Liver (tissue), 9 donors: ENCODE results near the gene TTC3. TPM values are rescaled to one million over a fixed set of nuclear protein-coding genes. Genes with fewer than 3 reads are reported as not detected.
"Not testable (repeated sequence)": the region's sequence is repeated elsewhere in the genome, so short reads cannot be mapped to it uniquely, and the experiment has no call there.

Source experiments
- DNase-seq: peaks from one replicate; pipeline ENCODE4 v3.0.0-alpha.2; 2017; ENCODE audit warnings: low spot score
- H3K27ac ChIP-seq, 2 donors: one replicate each; pipeline ENCODE4 v1.7.0; 2013; ENCODE audit warnings: inconsistent platforms in 2 of 2, low read length in 2 of 2, control low read depth in 1 of 2, low read depth in 1 of 2, mild to moderate bottlenecking in 1 of 2
- H3K27me3 ChIP-seq, 4 donors: one replicate each; pipeline versions ENCODE4 v1.6.1 to v1.7.0; 2013; ENCODE audit warnings: low read length in 3 of 4, inconsistent platforms in 1 of 4, mild to moderate bottlenecking in 1 of 4, moderate library complexity in 1 of 4; ENCODE audit not compliant: control insufficient read depth in 4 of 4, insufficient read depth in 4 of 4
- H3K36me3 ChIP-seq, 4 donors: one replicate each; pipeline versions ENCODE4 v1.6.1 to v1.7.0; 2013; ENCODE audit warnings: low read length in 3 of 4, mild to moderate bottlenecking in 3 of 4, low read depth in 1 of 4, moderate library complexity in 1 of 4; ENCODE audit not compliant: control insufficient read depth in 4 of 4, insufficient read depth in 3 of 4
- H3K4me1 ChIP-seq, 4 donors: one replicate each; pipeline versions ENCODE4 v1.6.1 to v1.7.0; 2013; ENCODE audit warnings: low read length in 3 of 4, mild to moderate bottlenecking in 3 of 4, moderate library complexity in 1 of 4; ENCODE audit not compliant: control insufficient read depth in 4 of 4, insufficient read depth in 4 of 4
- H3K4me3 ChIP-seq, 3 donors: one replicate each; pipeline versions ENCODE4 v1.6.1 to v1.7.0; 2013; ENCODE audit warnings: low read length in 3 of 3, control low read depth in 1 of 3, low read depth in 1 of 3, mild to moderate bottlenecking in 1 of 3
- H3K9ac ChIP-seq, 2 donors: one replicate each; pipeline ENCODE4 v1.7.0; 2013; ENCODE audit warnings: low read length in 2 of 2, mild to moderate bottlenecking in 2 of 2, moderate library complexity in 2 of 2, control low read depth in 1 of 2, low read depth in 1 of 2
- H3K9me3 ChIP-seq, 4 donors: one replicate each; pipeline versions ENCODE4 v1.6.1 to v1.7.0; 2013; ENCODE audit warnings: low read length in 3 of 4; ENCODE audit not compliant: control insufficient read depth in 4 of 4
- ATF3 ChIP-seq: IDR thresholded peaks from 2 replicates; pipeline ENCODE4 v1.6.1; 2016; ENCODE audit warnings: antibody characterized with exemption
- CTCF ChIP-seq: fragments of 150-350 bp; IDR thresholded peaks from 2 replicates; pipeline ENCODE4 v1.5.1; 2017; ENCODE audit warnings: improper control_type of control experiment, low read depth, low read length; ENCODE audit not compliant: missing input control
- EGR1 ChIP-seq, 2 donors: IDR thresholded peaks; 2 replicates each; pipeline ENCODE4 v1.6.1; 2016 to 2018; ENCODE audit warnings: antibody characterized with exemption in 2 of 2, low read depth in 2 of 2
- FOXA1 ChIP-seq: IDR thresholded peaks from 2 replicates; pipeline ENCODE4 v1.6.1; 2016; ENCODE audit warnings: antibody characterized with exemption
- FOXA2 ChIP-seq: IDR thresholded peaks from 2 replicates; pipeline ENCODE4 v1.6.1; 2016; ENCODE audit warnings: antibody characterized with exemption
- GABPA ChIP-seq, 2 donors: IDR thresholded peaks in 1 of 2; conservative IDR thresholded peaks in 1 of 2; 2 replicates each; pipeline ENCODE4 v1.6.1; 2016; ENCODE audit warnings: antibody characterized with exemption in 2 of 2, mild to moderate bottlenecking in 1 of 2, moderate library complexity in 1 of 2
- HNF4A ChIP-seq, 2 donors: conservative IDR thresholded peaks; 2 replicates each; pipeline ENCODE4 v1.6.1; 2016; ENCODE audit warnings: antibody characterized with exemption in 2 of 2, mild to moderate bottlenecking in 2 of 2
- HNF4G ChIP-seq: IDR thresholded peaks from 2 replicates; pipeline ENCODE4 v1.6.1; 2016; ENCODE audit warnings: antibody characterized with exemption
- JUND ChIP-seq, 2 donors: IDR thresholded peaks; 2 replicates each; pipeline ENCODE4 v1.6.1; 2016; ENCODE audit warnings: antibody characterized with exemption in 2 of 2
- MAX ChIP-seq: IDR thresholded peaks from 2 replicates; pipeline ENCODE4 v1.6.1; 2016; ENCODE audit warnings: antibody characterized with exemption
- NR2F2 ChIP-seq: IDR thresholded peaks from 2 replicates; pipeline ENCODE4 v1.6.1; 2016; ENCODE audit warnings: antibody characterized with exemption
- RAD21 ChIP-seq, 2 donors: IDR thresholded peaks; 2 replicates each; pipeline ENCODE4 v1.6.1; 2016; ENCODE audit warnings: antibody characterized with exemption in 2 of 2, mild to moderate bottlenecking in 2 of 2
- REST ChIP-seq: IDR thresholded peaks from 2 replicates; pipeline ENCODE4 v1.6.1; 2016; ENCODE audit warnings: antibody characterized with exemption, mild to moderate bottlenecking
- RXRA ChIP-seq, 2 donors: IDR thresholded peaks; 2 replicates each; pipeline ENCODE4 v1.6.1; 2017 to 2018; ENCODE audit warnings: antibody characterized with exemption in 2 of 2, mild to moderate bottlenecking in 1 of 2
- TAF1 ChIP-seq: conservative IDR thresholded peaks from 2 replicates; pipeline ENCODE4 v1.6.1; 2016; ENCODE audit warnings: antibody characterized with exemption, mild to moderate bottlenecking
- YY1 ChIP-seq: IDR thresholded peaks from 2 replicates; pipeline ENCODE4 v1.6.1; 2016; ENCODE audit warnings: antibody characterized with exemption, mild to moderate bottlenecking
- ZBTB33 ChIP-seq: IDR thresholded peaks from 2 replicates; pipeline ENCODE4 v1.6.1; 2016; ENCODE audit warnings: antibody characterized with exemption
- WGBS: extraction: QIAGEN DNeasy Blood & Tissue Kit; methylation state at CpG from one replicate; pipeline ENCODE4 v1.1.7; 2013; 5-methylcytosine and 5-hydroxymethylcytosine counted together
- polyA plus RNA-seq, 2 donors: library from polyadenylated mRNA; stranded (reverse) in 1 of 2; unstranded in 1 of 2; fragments of 200-250 nt in 1 of 2; fragments of >200 nt in 1 of 2; fragmentation: Nextera tagmentation in 1 of 2; extraction: Ambion mirVana in 1 of 2; gene quantifications; one replicate each; pipeline versions ENCODE4 v1.2.1 to v1.2.3, GENCODE V29; 2013 to 2015
- total RNA-seq, 2 donors: library from RNA; depleted of rRNA; stranded (reverse); fragments of >200 nt; gene quantifications; one replicate each; pipeline ENCODE4 v1.2.3, GENCODE V29; 2014
- donor health status: healthy.
- donor health status: healthy.
- donor health status: healthy.
- donor health status: healthy.
- donor health status: healthy.

The TTC3 gene
- total and polyA plus RNA-seq, 4 donors, result 27.2 to 96.1 (median 57.2) TPM

GRCh38 chr21:37139154-37139553 is 66.1 kb downstream of the TTC3 start (continued):
- no peak for TF ChIP-seq CTCF
- no peak for TF ChIP-seq TAF1
- no peak for TF ChIP-seq NR2F2

GRCh38 chr21:37139902-37140301 is 66.8 kb downstream of the TTC3 start:
- Histone ChIP-seq H3K27me3 (no peaks in the 10 kb centered on the region), H3K27ac (no peak overlapping the region), H3K9me3 (no peaks in the 10 kb centered on the region), H3K9ac (no peak overlapping the region), H3K4me1 (no peaks in the 10 kb centered on the region), H3K36me3 (peaks cover 6 to 49% (median 43%) of the 10 kb centered on the region in 4 donors), H3K4me3 (no peak overlapping the region)
- TF ChIP-seq RXRA (IDR thresholded peaks at IDR 0.05), result no peak
- TF ChIP-seq JUND (IDR thresholded peaks at IDR 0.05), result no peak
- no peak for TF ChIP-seq ATF3
- no peak for TF ChIP-seq FOXA1
- no peak for TF ChIP-seq EGR1 (IDR thresholded peaks at IDR 0.05; ENCODE audit: low read depth in 2 of 2)
- no peak for TF ChIP-seq YY1
- no peak for TF ChIP-seq FOXA2
- no peak for TF ChIP-seq HNF4G
- TF ChIP-seq TAF1, result no peak
- no peak for TF ChIP-seq CTCF
- TF ChIP-seq REST, result no peak
- no peak for TF ChIP-seq GABPA (IDR thresholded peaks at IDR 0.05 in 1 of 2, conservative IDR thresholded peaks at IDR 0.05 in 1 of 2)
- no peak for TF ChIP-seq ZBTB33
- no peak for TF ChIP-seq MAX
- no peak for TF ChIP-seq RAD21 (IDR thresholded peaks at IDR 0.05)
- no peak for TF ChIP-seq HNF4A (conservative IDR thresholded peaks at IDR 0.05)
- no peak for DNase-seq
- 87% methylated on average over 4 of the region's 4 CpGs for WGBS

GRCh38 chr21:37143392-37143791 is 70.3 kb downstream of the TTC3 start:
- peaks cover 0 to 39% (median 35%) of the 10 kb centered on the region in 4 donors for H3K36me3 ChIP-seq
- not testable (repeated sequence) for DNase-seq, H3K9ac ChIP-seq, H3K4me1 ChIP-seq, H3K27ac ChIP-seq, H3K27me3 ChIP-seq, H3K4me3 ChIP-seq, H3K9me3 ChIP-seq
- 94% methylated on average over 5 of the region's 5 CpGs for WGBS
